Hematopoietic multipotent progenitor cell treated with erythropoietin and hydrocortisone succinate and interleukin-3 and kit ligand, for 17 days (in vitro differentiated cells): ENCODE measurements around the gene HELZ2.

ENCODE experiments used
- DNase-seq: peaks from one replicate; pipeline ENCODE4 v3.0.0-alpha.2; 2015; ENCODE audit warnings: low spot score

The HELZ2 gene

DNA sequence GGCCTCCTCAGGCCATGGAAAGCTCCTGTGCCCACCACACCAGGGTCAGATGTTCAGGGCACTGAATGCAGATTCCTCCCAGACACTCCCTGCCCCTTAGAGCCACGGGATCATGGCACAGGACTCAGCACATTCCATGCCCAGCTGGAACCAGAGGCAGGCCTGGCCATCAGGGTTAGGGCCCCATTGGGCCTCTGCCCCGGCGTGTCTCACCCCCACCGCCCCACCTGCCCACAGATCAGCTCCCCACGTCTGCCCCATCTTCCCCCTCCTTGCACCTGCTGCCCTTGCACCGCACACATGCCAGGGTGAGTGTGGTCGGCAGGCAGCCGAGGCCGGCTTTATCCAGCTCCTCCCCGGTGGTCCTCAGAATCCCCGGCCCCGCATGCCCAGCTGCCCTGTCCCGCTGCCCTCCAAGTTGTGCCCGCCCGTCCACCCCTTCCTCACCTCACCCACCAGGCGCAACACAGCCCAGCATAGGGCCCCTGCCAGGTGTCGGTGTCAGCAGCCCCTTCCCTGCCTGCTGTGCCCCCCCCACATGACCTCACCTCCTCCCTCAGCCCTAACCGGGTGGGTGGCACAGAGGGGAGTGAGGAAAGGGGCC, 24.3 kb downstream of the HELZ2 start:
- DNase-seq, result no peak

DNA sequence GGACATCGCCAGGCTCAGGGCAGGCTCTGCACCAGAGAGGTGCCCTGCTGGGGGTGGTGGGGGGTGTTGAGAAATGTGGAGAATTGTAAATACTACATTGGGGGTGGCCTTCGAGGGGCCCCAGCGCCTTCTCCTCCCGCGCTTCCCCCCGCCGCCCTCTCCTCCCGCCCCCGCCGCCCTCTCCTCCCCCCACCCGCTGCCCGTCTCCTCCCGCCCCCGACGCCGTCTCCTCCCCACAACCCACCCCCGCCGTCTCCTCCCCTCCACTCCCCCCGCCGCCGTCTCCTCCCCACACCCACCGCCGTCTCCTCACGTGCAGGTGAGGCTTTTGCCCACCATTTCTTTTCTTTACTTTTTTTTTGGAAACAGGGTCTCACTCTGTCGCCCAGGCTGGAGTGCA, 25.0 kb downstream of the HELZ2 start:
- DNase-seq, result no peak

DNA sequence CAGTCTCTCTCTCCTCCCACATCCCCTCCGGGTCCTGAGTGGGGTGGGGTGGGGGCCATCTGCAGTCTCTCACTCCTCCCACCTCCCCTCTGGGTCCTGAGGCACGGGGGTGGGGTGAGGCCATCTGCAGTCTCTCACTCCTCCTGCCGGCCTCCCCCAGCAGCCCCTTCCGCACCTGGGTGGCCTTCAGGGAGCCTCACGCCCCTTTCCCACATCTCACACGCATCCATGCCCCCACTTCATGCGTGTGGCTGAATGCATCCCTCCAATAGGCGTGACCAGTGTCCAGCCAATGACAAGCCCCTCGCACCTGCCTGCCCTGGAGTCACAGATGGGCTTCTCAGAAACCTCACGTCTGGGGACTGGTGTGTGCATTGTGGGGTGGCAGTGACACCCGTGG, 25.5 kb downstream of the HELZ2 start:
- DNase-seq, result no peak

DNA sequence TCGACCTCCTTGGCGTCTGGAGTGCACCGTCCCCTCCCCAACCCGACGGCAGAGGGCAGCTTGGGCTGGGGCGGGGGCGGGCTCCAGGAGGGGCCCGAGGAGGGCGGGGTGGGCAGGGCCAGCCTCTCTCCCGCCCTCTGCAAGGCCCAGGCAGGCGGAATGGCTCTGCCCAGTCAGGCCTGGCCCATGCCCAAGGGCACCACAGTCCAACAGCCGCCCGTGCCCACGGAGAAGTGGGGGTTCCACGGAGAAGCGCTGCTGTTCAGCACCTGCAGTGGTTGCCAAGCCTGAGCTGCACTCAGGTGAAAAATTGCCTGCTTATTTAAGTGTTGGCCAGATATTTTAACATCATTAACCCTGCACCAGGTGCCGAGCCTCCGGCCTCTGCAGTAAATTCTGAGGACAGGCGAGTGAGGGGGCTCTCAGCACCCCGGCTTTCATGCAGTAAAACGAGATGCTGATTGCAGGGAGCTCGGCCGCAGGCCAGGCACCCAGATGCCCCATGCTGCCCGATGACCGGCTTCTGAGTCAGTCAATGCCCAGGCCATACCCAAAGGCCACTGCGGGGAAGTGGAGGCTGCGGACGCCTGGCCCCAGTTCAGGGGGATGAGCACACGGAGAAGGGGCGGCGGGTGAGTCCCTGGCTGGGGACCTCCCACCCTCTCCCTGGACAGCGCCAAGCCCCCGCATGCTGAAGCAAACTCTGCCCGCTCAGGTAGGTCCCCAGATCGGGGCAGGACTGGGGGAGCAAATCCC, 26.1 kb downstream of the HELZ2 start, which contains the start of gene SRMS:
TSS of gene SRMS (minus strand) at position 25 of the 756 bp plus-strand sequence. CDS start 286 bp downstream, outside the sequence.
- no peak for DNase-seq

DNA sequence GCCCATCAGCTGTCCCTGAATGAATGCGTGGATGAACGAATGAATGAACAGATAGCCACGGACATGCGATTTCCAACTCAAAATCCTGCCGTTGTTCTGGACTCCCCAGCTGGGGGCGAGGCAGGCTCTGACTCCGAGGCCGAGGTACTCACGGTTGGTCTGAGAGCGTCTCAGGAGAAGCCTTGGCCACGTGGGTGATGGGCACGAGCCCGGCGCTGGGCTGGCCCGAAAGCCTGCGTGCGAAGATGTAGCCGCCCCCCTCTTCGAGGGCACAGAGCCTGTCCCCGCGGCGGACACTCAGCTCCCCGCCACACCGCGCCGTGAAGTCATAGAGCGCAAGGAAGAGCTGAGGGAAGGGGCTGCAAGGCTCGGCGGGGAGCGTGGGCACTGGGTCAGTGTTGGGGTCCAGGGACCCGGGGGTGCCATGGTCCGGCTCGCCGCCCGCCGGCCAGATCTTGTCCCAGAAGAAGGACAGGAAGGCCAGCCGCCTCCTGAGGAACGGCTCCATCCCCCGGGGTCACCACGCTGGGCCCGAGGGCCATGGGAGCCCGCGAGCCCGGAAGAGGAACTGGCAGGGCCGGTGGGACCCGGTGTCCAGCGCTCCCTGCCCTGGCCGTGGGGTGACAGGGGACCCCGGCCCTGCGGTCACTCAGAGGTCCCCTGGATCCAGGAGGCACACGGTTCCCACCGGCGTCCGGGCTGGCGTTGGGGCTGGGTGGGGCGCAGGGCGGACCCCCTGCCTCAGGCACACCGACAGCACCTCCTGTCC, 26.9 kb downstream of the HELZ2 start:
- no peak for DNase-seq

DNA sequence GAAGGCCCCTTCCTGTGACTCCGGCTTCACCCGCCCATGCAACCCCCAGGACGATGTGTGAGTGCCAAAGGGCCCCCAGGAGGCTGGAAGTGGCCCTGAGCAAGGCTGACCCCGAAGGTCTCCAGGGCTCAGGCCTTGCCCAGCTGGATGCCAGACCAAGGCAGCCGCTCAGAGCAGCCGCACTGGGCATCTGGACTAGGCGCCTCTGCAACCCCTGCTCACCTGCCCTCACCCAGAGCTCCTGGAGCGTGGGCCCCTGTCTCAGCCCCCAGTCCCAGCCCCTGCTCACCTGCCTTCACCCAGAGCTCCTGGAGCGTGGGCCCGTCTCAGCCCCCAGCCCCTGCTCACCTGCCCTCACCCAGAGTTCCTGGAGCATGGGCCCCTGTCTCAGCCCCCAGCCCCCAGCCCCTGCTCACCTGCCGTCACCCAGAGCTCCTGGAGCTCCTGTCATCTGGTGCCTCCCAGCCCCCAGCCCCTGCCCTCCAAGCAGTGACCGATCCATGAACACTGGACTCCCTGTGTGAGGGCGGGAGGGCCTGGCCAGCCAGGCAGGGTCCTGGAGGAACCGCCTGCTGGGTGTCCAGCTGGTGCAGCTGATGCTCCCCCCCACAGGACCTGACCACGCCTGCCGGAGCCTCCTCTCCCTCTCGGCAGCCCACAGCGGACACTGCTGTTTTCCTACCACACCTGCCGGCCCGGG, 27.6 kb downstream of the HELZ2 start:
- DNase-seq, result no peak

DNA sequence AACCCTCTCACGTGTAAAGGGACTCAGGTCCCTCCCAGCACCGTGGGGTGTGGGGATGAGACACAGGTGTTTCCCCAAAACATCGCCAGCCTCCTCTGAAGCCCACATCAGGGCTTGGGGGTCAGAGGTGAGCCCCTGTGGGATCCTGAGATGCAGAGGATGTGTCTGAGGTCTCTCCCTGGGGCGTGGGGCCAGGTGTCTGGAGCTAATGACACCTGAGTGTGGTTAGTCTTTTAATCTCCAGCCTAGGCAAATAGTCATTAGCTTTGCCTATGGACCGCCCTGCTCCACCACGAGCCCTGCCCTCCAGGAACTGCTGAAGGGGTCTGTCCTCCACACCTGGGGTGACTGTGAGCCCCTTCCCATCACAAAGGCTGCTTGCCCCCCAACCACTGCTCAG, 28.2 kb downstream of the HELZ2 start:
- DNase-seq, result no peak

DNA sequence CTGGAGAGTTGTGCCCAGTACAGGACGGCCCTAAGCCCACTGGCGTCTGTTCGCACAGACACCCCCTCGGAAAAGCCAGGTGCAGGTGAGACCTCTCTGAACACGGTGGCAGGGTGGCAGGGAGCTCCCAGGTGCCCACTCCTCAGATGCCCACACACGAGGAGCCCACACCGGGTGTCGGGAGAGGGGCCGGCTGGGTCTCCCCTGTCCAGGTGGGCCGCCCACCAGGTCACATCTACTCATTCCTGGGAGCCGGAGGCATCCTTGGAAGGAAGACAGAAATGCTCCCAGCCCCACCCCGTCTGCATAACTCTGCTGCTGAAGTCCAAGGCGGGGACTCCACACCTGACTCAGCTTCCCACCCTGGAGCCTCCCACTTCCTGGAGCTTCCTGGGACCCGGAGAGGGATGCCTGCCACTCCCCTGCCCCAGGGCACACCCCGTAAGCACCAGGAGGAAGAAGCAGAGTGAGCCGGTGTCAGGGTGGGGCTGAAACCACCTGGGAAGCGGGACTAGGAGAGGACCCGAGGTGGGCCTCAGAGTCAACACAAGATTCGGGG, 29.0 kb downstream of the HELZ2 start:
- no peak for DNase-seq

DNA sequence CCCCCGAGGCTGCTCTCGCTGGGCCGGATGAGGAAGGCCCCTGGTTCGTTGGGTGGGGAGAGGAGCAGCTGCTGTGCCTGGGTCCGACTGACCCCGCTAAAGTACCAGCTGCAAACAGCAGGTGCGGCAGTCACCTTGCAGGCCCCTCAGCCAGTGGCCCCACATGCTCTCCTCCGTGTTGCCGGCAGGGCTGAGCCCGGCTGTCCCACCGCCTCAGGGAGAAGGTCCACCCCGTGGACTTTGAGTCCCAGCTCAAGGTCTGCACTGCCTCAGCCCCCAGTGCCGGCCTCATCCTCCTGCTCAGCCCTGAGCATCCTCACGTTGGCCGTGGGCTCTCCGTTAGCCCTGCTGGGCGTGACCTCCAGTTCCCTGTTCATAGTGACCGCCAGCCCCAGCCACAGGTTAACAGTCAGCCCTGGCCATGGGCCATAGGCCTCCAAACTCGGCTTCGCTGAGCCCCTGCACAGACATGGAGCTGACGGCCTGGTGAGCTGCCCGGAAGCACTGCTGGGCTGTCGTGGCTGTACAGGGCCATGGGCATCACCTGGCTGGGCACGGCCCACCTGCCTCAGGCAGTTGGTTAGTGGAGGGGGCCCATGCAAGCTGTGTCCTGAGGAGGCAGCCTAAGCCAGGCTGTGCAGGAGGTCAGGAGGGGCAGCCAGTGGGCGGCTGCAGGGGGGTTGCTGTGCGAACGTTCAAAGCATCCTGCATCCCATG, 29.6 kb downstream of the HELZ2 start:
- DNase-seq, result no peak

DNA sequence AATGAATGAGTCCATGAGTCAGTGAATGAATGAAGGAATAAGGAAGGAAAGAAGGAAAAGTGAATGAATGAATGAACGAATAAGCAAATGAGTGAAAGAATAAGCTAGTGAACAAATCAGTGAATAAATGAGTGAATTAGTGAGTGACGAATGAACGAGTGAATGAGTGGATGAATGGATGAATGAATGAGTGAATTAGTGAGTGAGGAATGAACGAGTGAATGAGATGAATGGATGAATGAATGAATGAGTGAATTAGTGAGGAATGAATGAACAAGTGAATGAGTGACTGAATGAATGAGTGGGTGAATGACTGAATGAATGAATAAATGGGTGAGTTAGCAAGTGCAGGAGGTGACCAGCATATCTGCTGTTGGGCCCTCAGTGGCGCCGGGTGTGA, 30.3 kb downstream of the HELZ2 start:
- no peak for DNase-seq

DNA sequence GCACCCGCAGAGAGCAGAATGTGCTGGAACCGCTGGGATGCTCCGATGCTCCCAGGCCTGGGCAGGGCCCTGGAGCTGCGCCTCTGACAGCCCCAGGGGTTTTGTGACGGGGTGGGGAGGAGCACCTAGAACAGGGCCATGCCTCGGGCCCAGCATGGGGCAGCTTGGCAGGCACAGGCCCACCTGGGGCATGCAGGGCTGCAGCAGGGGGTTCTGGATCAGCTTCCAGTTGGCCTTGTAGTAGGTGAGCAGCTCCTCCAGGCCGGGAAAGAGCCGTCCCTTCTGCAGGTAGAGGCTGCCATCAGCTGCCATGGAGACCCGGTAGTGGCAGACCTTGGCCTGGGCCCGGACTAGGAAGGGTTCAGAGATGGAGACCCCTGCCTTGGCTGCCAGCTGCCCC, 30.9 kb downstream of the HELZ2 start:
- no peak for DNase-seq

DNA sequence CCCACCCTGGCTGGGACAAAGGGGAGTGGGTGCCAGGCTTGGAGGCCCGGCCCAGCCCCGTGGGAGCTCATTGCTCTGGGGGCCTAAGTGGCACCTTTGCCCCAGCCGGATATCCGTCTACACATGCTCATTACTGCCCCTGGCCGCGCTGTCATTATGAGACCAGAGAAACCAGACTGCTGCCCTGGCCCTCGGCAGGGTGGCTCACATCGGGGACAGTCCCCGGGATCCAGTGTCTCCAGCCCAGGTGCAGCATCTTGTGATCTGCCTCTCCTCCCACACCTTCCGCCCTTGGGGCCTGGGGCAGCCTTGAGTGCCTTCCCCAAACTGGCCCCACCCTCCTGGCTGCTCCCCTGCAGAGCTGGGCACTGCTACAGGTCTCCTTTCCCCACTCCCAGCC, 31.3 kb downstream of the HELZ2 start:
- no peak for DNase-seq

DNA sequence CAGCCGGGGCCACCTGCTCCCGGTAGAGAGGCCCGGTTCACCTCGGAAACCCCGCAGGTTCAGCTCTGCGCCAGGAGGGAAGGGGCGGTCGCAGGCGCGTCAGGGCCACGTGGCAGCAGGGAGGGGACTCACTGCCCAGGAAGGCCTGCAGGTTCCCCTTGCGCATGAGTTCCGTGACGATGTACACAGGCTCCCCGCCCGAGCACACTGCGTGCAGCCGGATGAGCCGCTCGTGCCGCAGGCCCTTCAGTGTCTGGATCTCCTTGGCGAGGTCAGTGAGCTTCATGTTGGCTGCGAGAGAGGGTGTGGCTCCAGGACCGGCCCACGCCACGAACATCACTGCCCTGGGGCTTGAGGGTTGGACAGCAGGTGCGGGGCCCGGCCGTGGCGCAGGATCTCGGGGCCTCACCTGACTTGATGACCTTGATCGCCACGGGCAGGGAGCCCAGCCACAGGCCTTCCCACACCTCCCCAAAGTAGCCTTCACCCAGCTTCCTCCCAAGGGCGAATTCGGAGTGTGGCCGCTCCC, 31.9 kb downstream of the HELZ2 start:
- DNase-seq, result no peak

DNA sequence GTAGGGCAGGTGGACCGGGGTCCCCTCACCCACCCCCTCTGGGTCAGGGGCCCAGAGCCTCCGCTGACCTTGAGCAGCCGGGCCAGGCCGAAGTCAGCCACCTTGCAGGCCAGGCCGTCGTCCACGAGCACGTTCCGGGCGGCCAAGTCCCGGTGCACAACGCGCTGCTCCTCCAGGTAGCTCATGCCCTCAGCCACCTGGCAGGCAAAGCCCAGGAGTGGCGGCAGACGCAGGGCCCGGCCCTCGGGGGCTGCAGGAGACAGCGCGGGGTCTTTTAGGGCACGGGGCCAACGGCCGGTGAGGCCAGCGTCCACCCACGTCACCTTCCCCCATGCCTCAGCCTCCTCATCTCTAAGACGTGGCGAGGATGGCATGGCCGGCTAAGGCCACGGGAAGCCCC, 32.7 kb downstream of the HELZ2 start:
- no peak for DNase-seq

DNA sequence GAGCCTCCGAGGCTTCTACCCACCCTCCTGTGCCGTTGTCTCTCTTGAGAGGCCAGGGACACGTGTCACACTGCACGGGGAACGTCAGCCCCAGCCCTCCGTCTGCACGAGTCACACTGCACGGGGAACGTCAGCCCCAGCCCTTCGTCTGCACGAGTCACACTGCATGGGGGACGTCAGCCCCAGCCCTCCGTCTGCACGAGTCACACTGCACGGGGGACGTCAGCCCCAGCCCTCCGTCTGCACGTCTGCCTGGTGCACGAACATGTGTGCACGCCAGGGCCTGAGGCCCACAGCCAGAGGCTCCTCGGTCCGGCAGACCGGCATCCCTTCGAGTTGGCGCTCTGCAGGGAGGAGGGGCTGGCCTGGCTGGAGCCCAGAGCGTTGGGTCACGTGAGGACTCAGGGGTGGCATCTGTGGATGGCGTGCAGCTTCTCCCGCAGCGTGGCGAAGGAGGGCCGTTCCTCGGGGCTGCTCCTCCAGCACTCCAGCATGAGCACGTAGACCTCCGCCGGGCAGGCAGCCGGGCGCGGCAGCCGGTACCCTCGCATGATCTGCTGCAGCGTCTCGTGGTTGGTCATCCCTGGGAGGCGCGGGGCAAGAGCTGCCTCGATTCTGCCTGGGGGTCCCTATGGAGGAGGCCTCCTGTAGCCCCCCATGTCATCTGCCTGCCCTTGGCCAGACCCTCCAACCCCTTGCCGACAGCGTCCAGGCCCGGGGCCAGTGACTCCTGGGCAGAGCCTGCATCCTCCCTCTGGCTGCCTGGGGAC, 33.4 kb downstream of the HELZ2 start:
- no peak for DNase-seq

DNA sequence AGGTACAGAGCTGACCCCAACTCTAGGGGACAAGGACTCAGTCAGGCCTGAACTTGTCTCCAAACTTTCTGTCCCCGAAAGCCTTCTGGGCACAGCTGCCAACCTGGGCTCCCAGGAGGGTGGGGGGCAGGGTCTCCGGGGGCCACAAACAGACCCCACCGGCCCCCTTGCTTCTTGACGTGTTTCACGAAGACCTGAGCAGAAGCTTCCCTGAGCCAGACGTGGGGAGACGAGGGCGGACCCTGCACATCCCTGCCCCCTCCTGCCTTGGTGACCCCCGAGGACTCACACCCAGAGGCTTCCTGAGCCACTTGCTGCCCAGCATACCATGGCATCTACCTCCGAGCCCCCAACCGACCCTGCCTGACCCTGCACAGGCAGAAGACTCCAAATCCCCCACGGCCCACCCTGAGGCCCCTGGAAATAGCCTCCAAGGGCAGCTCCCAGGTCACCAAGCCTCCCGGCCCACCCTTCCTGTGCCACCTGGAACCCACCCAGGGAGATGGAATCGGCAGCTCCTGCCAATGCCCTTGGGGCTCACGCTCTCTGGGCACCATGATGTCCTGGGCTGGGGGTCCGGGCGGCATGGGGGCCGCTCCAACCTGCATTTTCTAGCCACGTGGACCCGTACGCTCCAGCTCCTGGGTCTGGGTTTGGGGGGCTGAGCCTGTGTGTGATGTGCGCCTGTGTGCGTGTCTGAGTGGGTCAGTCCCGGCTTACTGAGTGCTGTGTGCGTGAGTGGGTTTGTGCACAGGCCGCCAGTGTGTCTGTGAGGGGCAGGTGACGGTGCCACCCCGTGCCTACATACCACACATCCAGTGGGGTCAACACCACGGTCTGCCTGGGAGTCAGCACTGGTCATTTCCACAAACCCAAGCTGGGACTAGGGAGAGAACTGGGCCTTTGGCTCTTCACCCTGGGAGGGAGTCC, 34.3 kb downstream of the HELZ2 start:
- no peak for DNase-seq

DNA sequence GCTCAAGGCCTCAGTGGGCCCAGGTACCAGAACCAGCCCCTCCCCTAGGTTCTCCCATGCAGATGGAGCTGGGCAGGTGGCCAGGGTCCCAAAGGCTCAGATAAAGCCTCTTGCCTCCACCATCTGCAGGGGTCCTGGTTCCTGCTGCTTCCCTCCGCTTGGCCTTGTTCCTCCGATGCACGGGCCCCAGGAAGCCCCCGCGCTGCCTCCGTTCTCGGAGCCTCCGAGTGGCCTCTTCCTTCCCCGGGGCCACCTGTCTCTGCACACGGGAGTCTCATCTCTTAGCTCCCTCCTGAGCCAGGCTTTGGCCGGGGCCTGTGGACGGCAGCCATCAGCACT, 35.0 kb downstream of the HELZ2 start:
- no peak for DNase-seq

DNA sequence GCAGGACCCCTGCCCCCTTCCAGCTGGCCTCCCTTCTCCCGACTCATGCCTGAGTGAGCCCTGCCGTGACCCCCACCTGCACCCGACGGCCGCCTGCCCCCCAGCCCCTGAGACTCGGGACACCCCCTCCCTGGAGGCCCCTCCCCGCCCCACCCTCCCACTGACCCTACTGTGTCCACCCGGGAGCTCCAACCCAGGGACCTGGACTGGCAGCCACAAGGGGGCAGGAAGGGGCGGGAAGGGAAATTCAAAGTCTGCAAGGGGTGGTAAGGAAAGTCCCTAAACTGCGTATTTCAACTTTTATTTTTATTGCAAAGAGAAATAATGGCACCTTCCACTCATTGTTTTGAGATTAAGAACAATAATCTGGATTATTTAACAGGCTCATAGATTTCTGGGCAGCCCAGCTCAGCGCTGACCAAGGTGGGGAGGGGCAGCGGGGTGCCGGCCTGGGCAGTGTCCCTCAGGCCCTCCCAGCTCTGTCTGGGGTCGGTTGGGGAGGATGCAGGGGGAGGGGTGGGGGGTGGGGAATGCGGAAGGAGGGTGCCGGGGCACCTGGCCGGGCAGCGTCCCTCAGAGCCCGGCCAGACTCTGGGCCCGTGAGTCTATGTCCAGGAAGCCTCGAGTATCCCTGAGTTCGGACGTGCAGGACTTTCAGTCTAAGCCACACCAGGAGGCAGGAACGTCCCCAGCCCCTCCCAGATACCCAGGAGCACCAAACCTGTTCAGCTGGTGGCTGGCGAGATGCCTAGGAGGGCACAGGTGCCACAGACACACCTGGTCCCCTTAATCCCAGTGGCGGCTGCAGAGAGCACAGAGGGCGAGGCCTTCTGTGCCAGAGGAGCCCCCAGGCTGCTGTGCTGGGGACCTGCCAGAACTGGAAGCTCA, 35.6 kb downstream of the HELZ2 start:
- no peak for DNase-seq
